Pancreas (tissue), 10 donors: Measurements from ENCODE around the gene PPM1M. TPM values are rescaled to one million over a fixed set of nuclear protein-coding genes. Genes with fewer than 3 reads are reported as not detected.
"Not testable (repeated sequence)": the region's sequence is repeated elsewhere in the genome, so short reads cannot be mapped to it uniquely, and the experiment has no call there.

ENCODE experiments used
- ATAC-seq, 4 donors: fragments of 200-7000 bp; cut with Tn5 transposase; one replicate each; pipeline versions ENCODE4 v1.8.0 to v1.9.1; 2020; ENCODE audit warnings: mild to moderate bottlenecking in 4 of 4, moderate library complexity in 4 of 4
- DNase-seq, 6 donors: peaks; one replicate each; pipeline ENCODE4 v3.0.0-alpha.2; 2020
- FAIRE-seq: peaks from 2 replicates; lab custom pipeline; 2012; peaks lifted over from hg19 to GRCh38; lab: Jason Lieb, UNC
- H3K27ac ChIP-seq, 4 donors: fragments of 200-600 bp; sonication (generic); 1 replicate in 3 of 4; 2 replicates in 1 of 4; pipeline versions ENCODE4 v1.5.0 to v1.8.0; 2020
- H3K27me3 ChIP-seq, 4 donors: fragments of 200-600 bp; one replicate each; pipeline ENCODE4 v1.8.0; 2021
- H3K36me3 ChIP-seq, 3 donors: fragments of 200-600 bp; sonication (generic) in 1 of 3; one replicate each; pipeline versions ENCODE4 v1.5.0 to v1.8.0; 2020 to 2021
- H3K4me1 ChIP-seq, 3 donors: fragments of 200-600 bp; one replicate each; pipeline ENCODE4 v1.8.0; 2021
- H3K4me3 ChIP-seq, 4 donors: fragments of 200-600 bp; sonication (generic) in 2 of 4; one replicate each; pipeline versions ENCODE4 v1.5.0 to v1.8.0; 2020 to 2021
- H3K9me3 ChIP-seq, 4 donors: fragments of 200-600 bp; one replicate each; pipeline ENCODE4 v1.8.0; 2021
- WGBS, 2 donors: extraction: QIAGEN DNeasy Blood & Tissue Kit; methylation state at CpG; one replicate each; pipeline ENCODE4 v1.1.7; 2013; 5-methylcytosine and 5-hydroxymethylcytosine counted together
- intact Hi-C, 3 donors: fragments of 100-400 bp; cut with DNase I; formaldehyde crosslinking; loops; one replicate each; pipeline versions ENCODE4 v1.11.1 to v1.14.2; 2022
- polyA plus RNA-seq, 2 donors: library from polyadenylated mRNA; stranded (reverse); fragments of 200-250 nt; gene quantifications; one replicate each; pipeline ENCODE4 v1.2.3, GENCODE V29; 2013
- total RNA-seq, 6 donors: library from RNA; stranded (reverse); fragmentation: NEBNext Ultra II Directional in 4 of 6; extraction: Animal tissue kit (Norgen Biotek cat#: 25700) in 4 of 6; gene quantifications; one replicate each; pipeline versions ENCODE4 v1.2.1 to v1.2.4, GENCODE V29; 2021 to 2023
- TF ChIP-seq, protein P1 (sequence below), 4 donors: fragments of 200-600 bp; sonication (generic) in 3 of 4; IDR thresholded peaks; one replicate each; pipeline versions ENCODE4 v1.5.0 to v1.8.0; 2021; ENCODE audit warnings: antibody characterized with exemption in 4 of 4
- donor health status: healthy with polysubstance abuse.
- donor health status: DM: no; HTN: no; CAD: no; lungs with moderate emphysema.
- donor health status: DM: no; HTN: no; CAD: no.
- donor health status: control.
- donor health status: control.
- donor health status: Bipolar disorder and iron deficiency.
- donor health status: DM: yes; HTN: yes; CAD: no.
- donor health status: DM: no; HTN: no; CAD: no.
- donor health status: DM: no; HTN: no; CAD: no.
- donor health status: DM: yes; HTN: yes; CAD: no.

Gene PPM1M
- total and polyA plus RNA-seq, 8 donors = 4.0 to 15.2 (median 7.7) TPM

GRCh38 chr3:52283306-52283705 lies 37.7 kb downstream of the PPM1M start:
- TF ChIP-seq, protein P1, sequence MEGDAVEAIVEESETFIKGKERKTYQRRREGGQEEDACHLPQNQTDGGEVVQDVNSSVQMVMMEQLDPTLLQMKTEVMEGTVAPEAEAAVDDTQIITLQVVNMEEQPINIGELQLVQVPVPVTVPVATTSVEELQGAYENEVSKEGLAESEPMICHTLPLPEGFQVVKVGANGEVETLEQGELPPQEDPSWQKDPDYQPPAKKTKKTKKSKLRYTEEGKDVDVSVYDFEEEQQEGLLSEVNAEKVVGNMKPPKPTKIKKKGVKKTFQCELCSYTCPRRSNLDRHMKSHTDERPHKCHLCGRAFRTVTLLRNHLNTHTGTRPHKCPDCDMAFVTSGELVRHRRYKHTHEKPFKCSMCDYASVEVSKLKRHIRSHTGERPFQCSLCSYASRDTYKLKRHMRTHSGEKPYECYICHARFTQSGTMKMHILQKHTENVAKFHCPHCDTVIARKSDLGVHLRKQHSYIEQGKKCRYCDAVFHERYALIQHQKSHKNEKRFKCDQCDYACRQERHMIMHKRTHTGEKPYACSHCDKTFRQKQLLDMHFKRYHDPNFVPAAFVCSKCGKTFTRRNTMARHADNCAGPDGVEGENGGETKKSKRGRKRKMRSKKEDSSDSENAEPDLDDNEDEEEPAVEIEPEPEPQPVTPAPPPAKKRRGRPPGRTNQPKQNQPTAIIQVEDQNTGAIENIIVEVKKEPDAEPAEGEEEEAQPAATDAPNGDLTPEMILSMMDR (IDR thresholded peaks at IDR 0.05) = no peak
- FAIRE-seq (no peak), DNase-seq (no peak), ATAC-seq (no peak)
- H3K9me3 ChIP-seq = no peaks in the 10 kb centered on the region
- H3K27ac ChIP-seq = no peak overlapping the region
- peaks cover 2 to 19% (median 15%) of the 10 kb centered on the region in 3 donors for H3K4me1 ChIP-seq
- WGBS, 2 donors = 48 to 52% methylated on average over 1 of the region's 1 CpG
- no peaks in the 10 kb centered on the region for H3K36me3 ChIP-seq
- no peak overlapping the region for H3K4me3 ChIP-seq
- no peaks in the 10 kb centered on the region for H3K27me3 ChIP-seq
- intact Hi-C loops = no loop called here

- 83 to 86% methylated on average over 4 of the region's 4 CpGs for WGBS, 2 donors
- H3K4me1 ChIP-seq = peaks cover 2 to 26% (median 22%) of the 10 kb centered on the region in 3 donors
- H3K27me3 ChIP-seq, H3K36me3 ChIP-seq, FAIRE-seq, H3K9me3 ChIP-seq, intact Hi-C loops, ATAC-seq, DNase-seq, H3K27ac ChIP-seq, H3K4me3 ChIP-seq: not testable (repeated sequence)
Observed at GRCh38 chr3:52284051-52284450, 38.5 kb downstream of the PPM1M start.

DNA sequence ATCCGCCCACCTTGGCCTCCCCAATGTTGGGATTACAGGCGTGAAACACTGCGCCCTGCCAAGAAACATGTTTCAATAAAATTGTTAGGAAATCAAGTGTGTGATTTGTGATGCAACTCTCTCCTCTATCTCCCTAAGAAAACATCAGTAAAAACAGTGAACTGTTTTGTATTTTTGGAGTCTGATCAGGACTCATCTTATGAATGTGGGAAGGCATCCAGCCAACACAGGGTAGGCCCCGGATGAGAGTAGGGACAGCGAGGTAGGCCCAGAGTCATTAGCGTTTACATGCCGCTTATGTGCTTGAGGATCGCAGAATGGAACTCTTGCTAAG lies 41.2 kb downstream of the PPM1M start:
- peak overlapping the region; percentile 99 to 100 (median 100) for H3K27ac ChIP-seq
- no peaks in the 10 kb centered on the region for H3K36me3 ChIP-seq
- intact Hi-C loops = no loop called here
- peak overlapping the region in 3 of 4 donors; percentile 68 to 77 (median 69) for H3K4me3 ChIP-seq
- no peak for DNase-seq
- no peaks in the 10 kb centered on the region for H3K9me3 ChIP-seq
- no peak for ATAC-seq
- H3K27me3 ChIP-seq = no peaks in the 10 kb centered on the region
- no peak for FAIRE-seq
- 57 to 63% methylated on average over 8 of the region's 8 CpGs for WGBS, 2 donors
- TF ChIP-seq, protein P1 (IDR thresholded peaks at IDR 0.05) = no peak
- H3K4me1 ChIP-seq = peaks cover 27 to 42% (median 40%) of the 10 kb centered on the region in 3 donors

DNA sequence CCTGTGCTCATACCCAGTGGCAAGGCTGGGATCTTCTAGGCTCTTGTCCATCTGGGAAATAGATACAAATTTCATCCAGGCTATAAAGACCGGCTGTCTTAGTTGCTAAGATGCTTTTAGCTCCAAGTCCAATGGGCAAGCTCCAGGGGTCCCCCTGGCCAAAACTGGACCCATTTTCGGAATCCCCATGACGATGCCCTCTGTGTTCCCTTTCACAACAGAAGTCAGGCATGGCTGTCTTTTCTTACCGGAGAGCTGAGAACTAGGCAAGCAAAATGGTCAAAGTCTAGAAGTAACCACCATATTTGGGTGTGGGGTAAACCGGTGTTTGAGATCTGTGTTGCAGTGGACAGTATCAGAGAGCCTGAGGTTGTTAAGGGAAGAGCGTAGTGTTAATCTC lies 43.1 kb downstream of the PPM1M start:
- no peaks in the 10 kb centered on the region for H3K27me3 ChIP-seq
- ATAC-seq (no peak), DNase-seq (peak in 1 of 6 donors; percentile 11), FAIRE-seq (no peak)
- peak overlapping the region in 2 of 4 donors; percentile 100 for H3K27ac ChIP-seq
- whole genome bisulfite sequencing, 2 donors = 89% methylated on average over 6 of the region's 6 CpGs
- peak overlapping the region in 2 of 4 donors; percentile 68 to 77 for H3K4me3 ChIP-seq
- peaks cover 0 to 5% (median 0%) of the 10 kb centered on the region in 3 donors for H3K36me3 ChIP-seq
- intact Hi-C loops = no loop called here
- TF ChIP-seq, protein P1 (IDR thresholded peaks at IDR 0.05) = no peak
- H3K9me3 ChIP-seq = no peaks in the 10 kb centered on the region
- H3K4me1 ChIP-seq = peaks cover 28 to 42% (median 40%) of the 10 kb centered on the region in 3 donors

DNA sequence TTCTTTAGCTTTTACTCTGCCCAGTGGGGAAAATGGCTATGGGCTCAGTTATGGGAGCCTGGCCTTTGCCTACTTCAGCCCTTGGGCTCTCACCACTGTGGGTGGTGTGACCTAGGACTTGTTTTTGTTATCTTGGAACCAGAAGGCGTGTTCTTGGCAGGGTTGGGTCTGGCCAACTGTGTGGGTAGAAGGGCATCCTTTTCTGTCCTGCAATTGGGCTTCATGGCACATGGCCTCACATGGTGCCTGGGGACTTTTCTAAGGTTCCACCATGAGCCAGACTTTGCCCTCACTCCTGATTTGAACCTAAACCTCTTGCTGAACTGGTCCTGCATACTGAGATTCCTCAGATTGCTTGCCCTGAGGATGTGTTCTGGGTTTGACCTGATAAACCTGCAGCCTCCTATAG lies 43.8 kb downstream of the PPM1M start:
- Histone ChIP-seq H3K36me3 (peaks cover 0 to 5% (median 0%) of the 10 kb centered on the region in 3 donors), H3K4me1 (peaks cover 28 to 42% (median 40%) of the 10 kb centered on the region in 3 donors), H3K27ac (peak overlapping the region in 2 of 4 donors; percentile 100), H3K27me3 (no peaks in the 10 kb centered on the region), H3K4me3 (no peak overlapping the region), H3K9me3 (no peaks in the 10 kb centered on the region)
- no peak for FAIRE-seq
- intact Hi-C loops = no loop called here
- TF ChIP-seq, protein P1 (IDR thresholded peaks at IDR 0.05) = no peak
- peak in 2 of 4 donors; percentile 10 to 19 for ATAC-seq
- peak in 2 of 6 donors; percentile 40 for DNase-seq
- WGBS, 2 donors = 36 to 40% methylated on average over 1 of the region's 1 CpG
